HCT116 (cell line): ENCODE data around the gene LAMC2. TPM values are rescaled to one million over a fixed set of nuclear protein-coding genes. Genes with fewer than 3 reads are reported as not detected.

Experiments
- ATAC-seq: fragments of 200-7000 bp; cut with Tn5 transposase; 2 replicates; pipeline ENCODE4 v1.9.1; 2020; ENCODE audit warnings: mild to moderate bottlenecking, moderate library complexity
- BruUV-seq: library from RNA; stranded (reverse); fragments of 400-500 nt; replicated peaks from 2 replicates; lab custom pipeline; 2021; lab: Mats Ljungman, UMichigan
- CTCF ChIA-PET: fragments of 300-600 bp; sonication (Branson Sonifier 250); formaldehyde crosslinking; loops from one replicate; lab custom pipeline; 2021; ENCODE audit warnings: antibody characterized with exemption; lab: Charles Lee
- POLR2A ChIA-PET: fragments of 300-600, 350-600 bp; sonication (Branson Sonifier 250); formaldehyde crosslinking; loops from one replicate; lab custom pipeline; 2021; ENCODE audit warnings: antibody characterized with exemption; lab: Charles Lee
- RAD21 ChIA-PET, 2 experiments: fragments of 300-600 bp; sonication (Branson Sonifier 250); formaldehyde crosslinking; loops; one replicate each; lab custom pipeline; 2023; ENCODE audit warnings: low total read pairs in 2 of 2; ENCODE audit not compliant: uncharacterized antibody in 2 of 2, unreplicated experiment in 2 of 2, low non-redundant PET in 1 of 2; lab: Charles Lee
- DNase-seq: peaks from one replicate; pipeline ENCODE4 v3.0.0-alpha.2; 2010; ENCODE audit warnings: low read depth, low spot score
- H2AFZ ChIP-seq: fragments of 200-600 bp; shearing (Covaris generic), sonication (generic); 2 replicates; pipeline ENCODE4 v1.6.1; 2017; ENCODE audit warnings: low read depth, mixed run types, mixed read lengths, antibody characterized with exemption, low read length; ENCODE audit not compliant: poor library complexity, severe bottlenecking
- H3K27ac ChIP-seq: 2 replicates; pipeline ENCODE4 v1.5.1; 2012; ENCODE audit warnings: low read depth, low read length
- H3K27me3 ChIP-seq: fragments of 200-600 bp; sonication (generic); 2 replicates; pipeline ENCODE4 v1.6.1; 2016; ENCODE audit warnings: mixed run types, low read length, mixed read lengths; ENCODE audit not compliant: insufficient read depth
- H3K36me3 ChIP-seq, 2 experiments: fragments of 200-500 bp in 1 of 2; fragments of 200-600 bp in 1 of 2; sonication (Bioruptor generic) in 1 of 2; sonication (generic) in 1 of 2; 2 replicates each; pipeline versions ENCODE4 v1.5.1 to v1.6.1; 2014 to 2016; ENCODE audit warnings: low read length in 2 of 2, inconsistent platforms in 1 of 2, mixed read lengths in 1 of 2, mixed run types in 1 of 2; ENCODE audit not compliant: insufficient read depth in 2 of 2, control insufficient read depth in 1 of 2
- H3K4me1 ChIP-seq, 2 experiments: fragments of 200-600 bp in 1 of 2; sonication (generic) in 1 of 2; 2 replicates each; pipeline versions ENCODE4 v1.5.1 to v1.6.1; 2012 to 2017; ENCODE audit warnings: low read length in 2 of 2, inconsistent platforms in 1 of 2, mild to moderate bottlenecking in 1 of 2, mixed read lengths in 1 of 2, mixed run types in 1 of 2, moderate library complexity in 1 of 2; ENCODE audit not compliant: insufficient read depth in 2 of 2, control insufficient read depth in 1 of 2
- H3K4me2 ChIP-seq: fragments of 200-600 bp; sonication (generic); 2 replicates; pipeline ENCODE4 v1.6.1; 2017; ENCODE audit warnings: mixed run types, low read length, mixed read lengths
- H3K4me3 ChIP-seq, 2 experiments: fragments of 200-600 bp in 1 of 2; sonication (generic) in 1 of 2; replicated peaks in 1 of 2; 2 replicates each; pipeline ENCODE4 v1.5.1; 2011 to 2016; ENCODE audit warnings: low read length in 2 of 2, control low read depth in 1 of 2, low read depth in 1 of 2, mild to moderate bottlenecking in 1 of 2, mixed read lengths in 1 of 2, mixed run types in 1 of 2
- H3K79me2 ChIP-seq: fragments of 200-600 bp; sonication (generic); 2 replicates; pipeline ENCODE4 v1.6.1; 2017; ENCODE audit warnings: mild to moderate bottlenecking, mixed run types, low read length, moderate library complexity, mixed read lengths; ENCODE audit not compliant: insufficient read depth
- H3K9ac ChIP-seq: fragments of 200-600 bp; sonication (generic); 2 replicates; pipeline ENCODE4 v1.6.1; 2016; ENCODE audit warnings: low read length, mixed read lengths
- H3K9me2 ChIP-seq: fragments of 200-600 bp; sonication (generic), shearing (Covaris generic); 2 replicates; pipeline ENCODE4 v1.6.1; 2017; ENCODE audit warnings: mixed run types, mild to moderate bottlenecking, moderate library complexity; ENCODE audit not compliant: insufficient read depth
- H3K9me3 ChIP-seq, 2 experiments: fragments of 200-500 bp in 1 of 2; fragments of 200-600 bp in 1 of 2; sonication (Bioruptor generic) in 1 of 2; sonication (generic) in 1 of 2; 2 replicates each; pipeline ENCODE4 v1.6.1; 2014 to 2017; ENCODE audit warnings: low read length in 2 of 2, mixed read lengths in 2 of 2, inconsistent platforms in 1 of 2, low read depth in 1 of 2, mild to moderate bottlenecking in 1 of 2, mixed run types in 1 of 2, moderate library complexity in 1 of 2; ENCODE audit not compliant: control insufficient read depth in 1 of 2, insufficient read depth in 1 of 2
- H4K20me1 ChIP-seq: fragments of 200-600 bp; sonication (generic), shearing (Covaris generic); 2 replicates; pipeline ENCODE4 v1.6.1; 2017; ENCODE audit warnings: mixed run types, mild to moderate bottlenecking, moderate library complexity; ENCODE audit not compliant: insufficient read depth
- CBX3 ChIP-seq: IDR thresholded peaks from 2 replicates; pipeline ENCODE4 v1.6.1; 2012; ENCODE audit warnings: low read depth
- CEBPB ChIP-seq: IDR thresholded peaks from 2 replicates; pipeline ENCODE4 v1.6.1; 2012; ENCODE audit warnings: low read depth
- CTCF ChIP-seq, 3 experiments: fragments of 200-600 bp in 1 of 3; sonication (generic) in 1 of 3; IDR thresholded peaks in 2 of 3; conservative IDR thresholded peaks in 1 of 3; 2 replicates each; pipeline ENCODE4 v1.5.1; 2012 to 2017; ENCODE audit warnings: low read depth in 2 of 3, low read length in 2 of 3, antibody characterized with exemption in 1 of 3, borderline replicate concordance in 1 of 3, control low read depth in 1 of 3, mild to moderate bottlenecking in 1 of 3, mixed read lengths in 1 of 3, mixed run types in 1 of 3, moderate library complexity in 1 of 3; ENCODE audit not compliant: insufficient read depth in 1 of 3
- EZH2 ChIP-seq: fragments of 200-600 bp; sonication (generic); IDR thresholded peaks from 2 replicates; pipeline ENCODE4 v1.6.1; 2017; ENCODE audit warnings: antibody characterized with exemption, mixed run types
- EZH2phosphoT487 ChIP-seq: fragments of 200-600 bp; IDR thresholded peaks from 2 replicates; pipeline ENCODE4 v1.6.1; 2018; ENCODE audit warnings: antibody characterized with exemption, borderline replicate concordance
- JUND ChIP-seq: IDR thresholded peaks from 2 replicates; pipeline ENCODE4 v1.6.1; 2012
- MAX ChIP-seq: IDR thresholded peaks from 2 replicates; pipeline ENCODE4 v1.6.1; 2012
- POLR2AphosphoS5 ChIP-seq: IDR thresholded peaks from 2 replicates; pipeline ENCODE4 v1.6.1; 2011; ENCODE audit warnings: mild to moderate bottlenecking, low read depth, low read length, moderate library complexity
- RAD21 ChIP-seq: IDR thresholded peaks from 2 replicates; pipeline ENCODE4 v1.6.1; 2012; ENCODE audit warnings: low read depth, mild to moderate bottlenecking
- SIN3A ChIP-seq: IDR thresholded peaks from 2 replicates; pipeline ENCODE4 v1.6.1; 2012; ENCODE audit warnings: low read depth
- SRF ChIP-seq: IDR thresholded peaks from 2 replicates; pipeline ENCODE4 v1.6.1; 2012; ENCODE audit warnings: low read depth
- ZNF274 ChIP-seq: fragments of 200-500 bp; sonication (Bioruptor generic); IDR thresholded peaks from 2 replicates; pipeline ENCODE4 v1.6.1; 2014; ENCODE audit warnings: mild to moderate bottlenecking, low read depth, low read length, inconsistent platforms
- intact Hi-C: fragments of 100-400 bp; cut with micrococcal nuclease; formaldehyde crosslinking; loops from 2 replicates; pipeline ENCODE4 v1.10.0; 2022
- total RNA-seq: library from RNA; stranded (reverse); gene quantifications from one replicate; pipeline ENCODE4 v1.2.1, GENCODE V29; 2021; ENCODE audit not compliant: unreplicated experiment
- TF ChIP-seq, protein P1 (sequence below): IDR thresholded peaks from 2 replicates; pipeline ENCODE4 v1.6.1; 2012
- TF ChIP-seq, protein P2 (sequence below): IDR thresholded peaks from 2 replicates; pipeline ENCODE4 v1.6.1; 2011; ENCODE audit warnings: mild to moderate bottlenecking, low read length, moderate library complexity; ENCODE audit not compliant: insufficient replicate concordance; ENCODE audit errors: extremely low read depth

Gene LAMC2
- total RNA-seq, 1 experiment from 2014 or later, result 22.2 TPM

GRCh38 chr1:183285746-183286145, 99.7 kb downstream of the LAMC2 start:
- Histone ChIP-seq H3K9me2 (no peaks in the 10 kb centered on the region), H3K36me3 (no peaks in the 10 kb centered on the region), H2AFZ (no peak overlapping the region), H3K4me3 (no peak overlapping the region), H3K9ac (no peak overlapping the region), H3K79me2 (no peaks in the 10 kb centered on the region), H3K27me3 (no peaks in the 10 kb centered on the region), H4K20me1 (no peaks in the 10 kb centered on the region), H3K9me3 (0 out of 4 replicates have a peak, but pooled peaks cover 0 to 2% of the 10 kb centered on the region in 2 experiments), H3K4me2 (no peak overlapping the region), H3K27ac (no peak overlapping the region), H3K4me1 (no peaks in the 10 kb centered on the region)
- DNase-seq, result no peak
- TF ChIP-seq MAX (no peak), POLR2AphosphoS5 (no peak), EZH2phosphoT487 (no peak), SIN3A (no peak), EZH2 (no peak), RAD21 (no peak), CBX3 (no peak), CEBPB (no peak), JUND (no peak), CTCF (IDR thresholded peaks at IDR 0.05 in 2 of 3, conservative IDR thresholded peaks at IDR 0.05 in 1 of 3; ENCODE audit: borderline replicate concordance in 1 of 3, insufficient read depth in 1 of 3, low read depth in 2 of 3, low read length in 2 of 3) (no peak), SRF (no peak), ZNF274 (no peak)
- TF ChIP-seq, protein P1, sequence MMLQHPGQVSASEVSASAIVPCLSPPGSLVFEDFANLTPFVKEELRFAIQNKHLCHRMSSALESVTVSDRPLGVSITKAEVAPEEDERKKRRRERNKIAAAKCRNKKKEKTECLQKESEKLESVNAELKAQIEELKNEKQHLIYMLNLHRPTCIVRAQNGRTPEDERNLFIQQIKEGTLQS, result no peak
- TF ChIP-seq, protein P2, sequence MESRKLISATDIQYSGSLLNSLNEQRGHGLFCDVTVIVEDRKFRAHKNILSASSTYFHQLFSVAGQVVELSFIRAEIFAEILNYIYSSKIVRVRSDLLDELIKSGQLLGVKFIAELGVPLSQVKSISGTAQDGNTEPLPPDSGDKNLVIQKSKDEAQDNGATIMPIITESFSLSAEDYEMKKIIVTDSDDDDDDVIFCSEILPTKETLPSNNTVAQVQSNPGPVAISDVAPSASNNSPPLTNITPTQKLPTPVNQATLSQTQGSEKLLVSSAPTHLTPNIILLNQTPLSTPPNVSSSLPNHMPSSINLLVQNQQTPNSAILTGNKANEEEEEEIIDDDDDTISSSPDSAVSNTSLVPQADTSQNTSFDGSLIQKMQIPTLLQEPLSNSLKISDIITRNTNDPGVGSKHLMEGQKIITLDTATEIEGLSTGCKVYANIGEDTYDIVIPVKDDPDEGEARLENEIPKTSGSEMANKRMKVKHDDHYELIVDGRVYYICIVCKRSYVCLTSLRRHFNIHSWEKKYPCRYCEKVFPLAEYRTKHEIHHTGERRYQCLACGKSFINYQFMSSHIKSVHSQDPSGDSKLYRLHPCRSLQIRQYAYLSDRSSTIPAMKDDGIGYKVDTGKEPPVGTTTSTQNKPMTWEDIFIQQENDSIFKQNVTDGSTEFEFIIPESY, result no peak
- ChIA-PET CTCF (no interaction called here), RAD21 (no interaction called here), POLR2A (no interaction called here)
- intact Hi-C loops, result no loop called here
- ATAC-seq, result no peak
- BruUV-seq, result no TSS peak
